ENCODE measurements around the gene DHDDS.

Gene DHDDS

GRCh38 chr1:26476958-26477357 lies 44.8 kb downstream of the DHDDS start:
- H3K4me3 ChIP-seq (ENCODE audit: low read length): no peak overlapping the region
- no peak for DNase-seq (ENCODE audit: low read depth)
- TF ChIP-seq CTCF (conservative IDR thresholded peaks at IDR 0.05; ENCODE audit: low read length): no peak

GRCh38 chr1:26477446-26478152 lies 45.5 kb downstream of the DHDDS start:
- H3K4me3 ChIP-seq (ENCODE audit: low read length): no peak overlapping the region
- TF ChIP-seq CTCF (conservative IDR thresholded peaks at IDR 0.05; ENCODE audit: low read length): no peak
- no peak for DNase-seq (ENCODE audit: low read depth)

- no peak for TF ChIP-seq CTCF (conservative IDR thresholded peaks at IDR 0.05; ENCODE audit: low read length)
- DNase-seq (ENCODE audit: low read depth): no peak
- H3K4me3 ChIP-seq (ENCODE audit: low read length): no peak overlapping the region
Observed at GRCh38 chr1:26478159-26478558, 46.0 kb downstream of the DHDDS start.

GRCh38 chr1:26478988-26479387 lies 46.9 kb downstream of the DHDDS start:
- no peak for DNase-seq (ENCODE audit: low read depth)
- TF ChIP-seq CTCF (conservative IDR thresholded peaks at IDR 0.05; ENCODE audit: low read length): no peak
- no peak overlapping the region for H3K4me3 ChIP-seq (ENCODE audit: low read length)

GRCh38 chr1:26482921-26483320 lies 50.8 kb downstream of the DHDDS start:
- no peak overlapping the region for H3K4me3 ChIP-seq (ENCODE audit: low read length)
- peak; percentile 34 for DNase-seq (ENCODE audit: low read depth)
- TF ChIP-seq CTCF (conservative IDR thresholded peaks at IDR 0.05; ENCODE audit: low read length): no peak

GRCh38 chr1:26483980-26484379 lies 51.9 kb downstream of the DHDDS start:
- no peak overlapping the region for H3K4me3 ChIP-seq (ENCODE audit: low read length)
- no peak for TF ChIP-seq CTCF (conservative IDR thresholded peaks at IDR 0.05; ENCODE audit: low read length)
- DNase-seq (ENCODE audit: low read depth): peak; percentile 59

GRCh38 chr1:26490155-26490554 lies 58.0 kb downstream of the DHDDS start:
- no peak overlapping the region for H3K4me3 ChIP-seq (ENCODE audit: low read length)
- DNase-seq (ENCODE audit: low read depth): no peak
- no peak for TF ChIP-seq CTCF (conservative IDR thresholded peaks at IDR 0.05; ENCODE audit: low read length)
